SK-N-SH treated with all-trans-retinoic acid at 6 μM for 48 hours (cell line): Measurements from ENCODE around the gene HLA-DRB5.

ENCODE experiments used
- ARNTL ChIP-seq: fragments of 450-650 bp; formaldehyde crosslinking; IDR thresholded peaks from 2 replicates; pipeline ENCODE4 v1.5.0; 2020; ENCODE audit warnings: low read depth, mild to moderate bottlenecking, moderate library complexity, borderline replicate concordance
- BACH2 ChIP-seq: fragments of 250-450 bp; sonication (Bioruptor Pico); IDR thresholded peaks from 2 replicates; pipeline ENCODE4 v1.9.0; 2021; ENCODE audit warnings: mild to moderate bottlenecking, borderline replicate concordance
- CSDC2 ChIP-seq: fragments of 250-450 bp; sonication (Bioruptor Pico); IDR thresholded peaks from 2 replicates; pipeline ENCODE4 v1.5.0; 2020; ENCODE audit warnings: mild to moderate bottlenecking, moderate library complexity
- GLIS3 ChIP-seq: fragments of 250-450 bp; sonication (Bioruptor Pico); IDR thresholded peaks from 2 replicates; pipeline ENCODE4 v1.5.0; 2020; ENCODE audit warnings: mild to moderate bottlenecking, moderate library complexity
- PATZ1 ChIP-seq: fragments of 250-450 bp; sonication (Bioruptor Pico); IDR thresholded peaks from 2 replicates; pipeline ENCODE4 v1.8.0; 2020; ENCODE audit warnings: mild to moderate bottlenecking, moderate library complexity, borderline replicate concordance
- RARB ChIP-seq: fragments of 250-450 bp; sonication (Bioruptor Pico); IDR thresholded peaks from 2 replicates; pipeline ENCODE4 v1.8.0; 2021; ENCODE audit warnings: mild to moderate bottlenecking, moderate library complexity
- TSHZ2 ChIP-seq: fragments of 250-450 bp; sonication (Bioruptor Pico); IDR thresholded peaks from 2 replicates; pipeline ENCODE4 v1.5.0; 2020; ENCODE audit warnings: mild to moderate bottlenecking, moderate library complexity
- ZC3H10 ChIP-seq: fragments of 250-450 bp; sonication (Bioruptor Pico); IDR thresholded peaks from 2 replicates; pipeline ENCODE4 v1.5.1; 2021; ENCODE audit warnings: mild to moderate bottlenecking, moderate library complexity
- ZFP3 ChIP-seq: fragments of 250-450 bp; sonication (Bioruptor Pico); IDR thresholded peaks from 2 replicates; pipeline ENCODE4 v1.5.0; 2020; ENCODE audit warnings: mild to moderate bottlenecking, moderate library complexity

- TF ChIP-seq ARNTL (CRISPR knock-in tag): no peak
- no peak for TF ChIP-seq CSDC2
- no peak for TF ChIP-seq ZC3H10
- TF ChIP-seq RARB (CRISPR knock-in tag): no peak
- TF ChIP-seq BACH2: no peak
- TF ChIP-seq GLIS3: no peak
- TF ChIP-seq ZFP3 (CRISPR knock-in tag): no peak
- TF ChIP-seq TSHZ2 (CRISPR knock-in tag): no peak
- no peak for TF ChIP-seq PATZ1
Observed at GRCh38 chr6:32472781-32473375, 57.2 kb downstream of the HLA-DRB5 start.
